ENCODE results near the gene R3HDM1.
"Not testable (repeated sequence)": the region's sequence is repeated elsewhere in the genome, so short reads cannot be mapped to it uniquely, and the experiment has no call there.

Gene R3HDM1

GRCh38 chr2:135590619-135591260, 59.5 kb downstream of the R3HDM1 start:
- no peak for DNase-seq (ENCODE audit: low spot score)
- Mint-ChIP-seq H3K27me3 (ENCODE audit: low read depth) (no peaks in the 10 kb centered on the region), H3K36me3 (ENCODE audit: low read depth) (peaks cover 23% of the 10 kb centered on the region), H3K9me3 (peaks cover 15% of the 10 kb centered on the region), H3K4me1 (ENCODE audit: low read depth) (peaks cover 8% of the 10 kb centered on the region), H3K4me3 (no peak overlapping the region), H3K27ac (no peak overlapping the region)

- no peak for DNase-seq (ENCODE audit: low spot score)
- peaks cover 21% of the 10 kb centered on the region for H3K36me3 Mint-ChIP-seq (ENCODE audit: low read depth)
- H3K9me3 Mint-ChIP-seq, result no peaks in the 10 kb centered on the region
- peaks cover 8% of the 10 kb centered on the region for H3K4me1 Mint-ChIP-seq (ENCODE audit: low read depth)
- no peak overlapping the region for H3K4me3 Mint-ChIP-seq
- H3K27me3 Mint-ChIP-seq (ENCODE audit: low read depth), result no peaks in the 10 kb centered on the region
- H3K27ac Mint-ChIP-seq, result no peak overlapping the region
Measured at GRCh38 chr2:135600915-135601314, 69.6 kb downstream of the R3HDM1 start.

- Mint-ChIP-seq H3K4me1 (ENCODE audit: low read depth) (peaks cover 8% of the 10 kb centered on the region), H3K27me3 (ENCODE audit: low read depth) (no peaks in the 10 kb centered on the region), H3K27ac (no peak overlapping the region), H3K9me3 (no peaks in the 10 kb centered on the region), H3K4me3 (no peak overlapping the region), H3K36me3 (ENCODE audit: low read depth) (peaks cover 26% of the 10 kb centered on the region)
- DNase-seq (ENCODE audit: low spot score), result no peak
Measured at GRCh38 chr2:135603543-135603942, 72.3 kb downstream of the R3HDM1 start.

GRCh38 chr2:135607561-135607960, 76.3 kb downstream of the R3HDM1 start:
- no peak for DNase-seq (ENCODE audit: low spot score)
- H3K9me3 Mint-ChIP-seq, result no peaks in the 10 kb centered on the region
- peaks cover 29% of the 10 kb centered on the region for H3K36me3 Mint-ChIP-seq (ENCODE audit: low read depth)
- no peaks in the 10 kb centered on the region for H3K27me3 Mint-ChIP-seq (ENCODE audit: low read depth)
- H3K4me1 Mint-ChIP-seq (ENCODE audit: low read depth), result no peaks in the 10 kb centered on the region
- H3K4me3 Mint-ChIP-seq, result no peak overlapping the region
- no peak overlapping the region for H3K27ac Mint-ChIP-seq

- Mint-ChIP-seq H3K4me1 (ENCODE audit: low read depth) (no peaks in the 10 kb centered on the region), H3K9me3 (no peaks in the 10 kb centered on the region), H3K36me3 (ENCODE audit: low read depth) (peaks cover 17% of the 10 kb centered on the region), H3K27ac (no peak overlapping the region), H3K4me3 (no peak overlapping the region), H3K27me3 (ENCODE audit: low read depth) (no peaks in the 10 kb centered on the region)
- no peak for DNase-seq (ENCODE audit: low spot score)
Measured at GRCh38 chr2:135612319-135612718, 81.0 kb downstream of the R3HDM1 start.

- Mint-ChIP-seq H3K4me3 (no peak overlapping the region), H3K36me3 (ENCODE audit: low read depth) (peaks cover 9% of the 10 kb centered on the region), H3K4me1 (ENCODE audit: low read depth) (no peaks in the 10 kb centered on the region), H3K9me3 (no peaks in the 10 kb centered on the region), H3K27me3 (ENCODE audit: low read depth) (no peaks in the 10 kb centered on the region), H3K27ac (no peak overlapping the region)
- no peak for DNase-seq (ENCODE audit: low spot score)
Measured at GRCh38 chr2:135615404-135615803, 84.1 kb downstream of the R3HDM1 start.

- H3K27ac Mint-ChIP-seq, result no peak overlapping the region
- DNase-seq (ENCODE audit: low spot score), result no peak
- no peaks in the 10 kb centered on the region for H3K9me3 Mint-ChIP-seq
- no peaks in the 10 kb centered on the region for H3K27me3 Mint-ChIP-seq (ENCODE audit: low read depth)
- H3K4me3 Mint-ChIP-seq, result no peak overlapping the region
- no peaks in the 10 kb centered on the region for H3K4me1 Mint-ChIP-seq (ENCODE audit: low read depth)
- H3K36me3 Mint-ChIP-seq (ENCODE audit: low read depth), result peaks cover 13% of the 10 kb centered on the region
Measured at GRCh38 chr2:135617501-135618015, 86.3 kb downstream of the R3HDM1 start.

GRCh38 chr2:135620198-135620597, 88.9 kb downstream of the R3HDM1 start:
- H3K36me3 Mint-ChIP-seq (ENCODE audit: low read depth), result peaks cover 20% of the 10 kb centered on the region
- no peak overlapping the region for H3K4me3 Mint-ChIP-seq
- H3K9me3 Mint-ChIP-seq, result no peaks in the 10 kb centered on the region
- H3K27ac Mint-ChIP-seq, result no peak overlapping the region
- no peaks in the 10 kb centered on the region for H3K27me3 Mint-ChIP-seq (ENCODE audit: low read depth)
- no peaks in the 10 kb centered on the region for H3K4me1 Mint-ChIP-seq (ENCODE audit: low read depth)
- no peak for DNase-seq (ENCODE audit: low spot score)

GRCh38 chr2:135629520-135629919, 98.2 kb downstream of the R3HDM1 start:
- no peaks in the 10 kb centered on the region for H3K9me3 Mint-ChIP-seq
- H3K27ac Mint-ChIP-seq, result no peak overlapping the region
- no peaks in the 10 kb centered on the region for H3K4me1 Mint-ChIP-seq (ENCODE audit: low read depth)
- no peak overlapping the region for H3K4me3 Mint-ChIP-seq
- H3K36me3 Mint-ChIP-seq (ENCODE audit: low read depth), result peaks cover 12% of the 10 kb centered on the region
- no peak for DNase-seq (ENCODE audit: low spot score)
- H3K27me3 Mint-ChIP-seq (ENCODE audit: low read depth), result no peaks in the 10 kb centered on the region

GRCh38 chr2:135630034-135630433, 98.8 kb downstream of the R3HDM1 start:
- peaks cover 11% of the 10 kb centered on the region for H3K36me3 Mint-ChIP-seq (ENCODE audit: low read depth)
- not testable (repeated sequence) for H3K27ac Mint-ChIP-seq; H3K27me3 Mint-ChIP-seq (ENCODE audit: low read depth); H3K4me3 Mint-ChIP-seq; H3K4me1 Mint-ChIP-seq (ENCODE audit: low read depth); DNase-seq (ENCODE audit: low spot score); H3K9me3 Mint-ChIP-seq

GRCh38 chr2:135630488-135630887, 99.2 kb downstream of the R3HDM1 start:
- Mint-ChIP-seq H3K36me3 (ENCODE audit: low read depth) (peaks cover 11% of the 10 kb centered on the region), H3K9me3 (no peaks in the 10 kb centered on the region), H3K27ac (no peak overlapping the region), H3K4me1 (ENCODE audit: low read depth) (no peaks in the 10 kb centered on the region), H3K4me3 (no peak overlapping the region), H3K27me3 (ENCODE audit: low read depth) (no peaks in the 10 kb centered on the region)
- no peak for DNase-seq (ENCODE audit: low spot score)

GRCh38 chr2:135633582-135633981, 102.3 kb downstream of the R3HDM1 start:
- Mint-ChIP-seq H3K9me3 (no peaks in the 10 kb centered on the region), H3K4me3 (no peak overlapping the region), H3K27ac (no peak overlapping the region), H3K27me3 (ENCODE audit: low read depth) (no peaks in the 10 kb centered on the region), H3K36me3 (ENCODE audit: low read depth) (peaks cover 26% of the 10 kb centered on the region), H3K4me1 (ENCODE audit: low read depth) (peaks cover 8% of the 10 kb centered on the region)
- no peak for DNase-seq (ENCODE audit: low spot score)

- H3K4me1 Mint-ChIP-seq (ENCODE audit: low read depth), result peaks cover 8% of the 10 kb centered on the region
- no peak overlapping the region for H3K27ac Mint-ChIP-seq
- no peak for DNase-seq (ENCODE audit: low spot score)
- H3K4me3 Mint-ChIP-seq, result no peak overlapping the region
- no peaks in the 10 kb centered on the region for H3K9me3 Mint-ChIP-seq
- peaks cover 29% of the 10 kb centered on the region for H3K36me3 Mint-ChIP-seq (ENCODE audit: low read depth)
- H3K27me3 Mint-ChIP-seq (ENCODE audit: low read depth), result no peaks in the 10 kb centered on the region
Measured at GRCh38 chr2:135635212-135635835, 104.0 kb downstream of the R3HDM1 start.

- Mint-ChIP-seq H3K4me1 (ENCODE audit: low read depth) (peaks cover 8% of the 10 kb centered on the region), H3K4me3 (no peak overlapping the region), H3K27ac (no peak overlapping the region), H3K27me3 (ENCODE audit: low read depth) (no peaks in the 10 kb centered on the region), H3K36me3 (ENCODE audit: low read depth) (peaks cover 29% of the 10 kb centered on the region), H3K9me3 (no peaks in the 10 kb centered on the region)
- DNase-seq (ENCODE audit: low spot score), result no peak
Measured at GRCh38 chr2:135636982-135637381, 105.7 kb downstream of the R3HDM1 start.
